GM12878 (cell line): Measurements from ENCODE around the gene RUNX3. TPM values are rescaled to one million over a fixed set of nuclear protein-coding genes. Genes with fewer than 3 reads are reported as not detected.

Source experiments
- BCL11A ChIP-seq: IDR thresholded peaks from 2 replicates; pipeline ENCODE4 v1.6.1; 2011; ENCODE audit warnings: low read depth, low read length
- CREB1 ChIP-seq: IDR thresholded peaks from 2 replicates; pipeline ENCODE4 v1.6.1; 2012; ENCODE audit warnings: low read depth, mild to moderate bottlenecking, inconsistent platforms
- EGR1 ChIP-seq, 2 experiments: IDR thresholded peaks; 1 replicate in 1 of 2; 2 replicates in 1 of 2; pipeline ENCODE4 v1.6.1; 2011 to 2012; ENCODE audit warnings: low read depth in 2 of 2, low read length in 2 of 2, borderline replicate concordance in 1 of 2, mild to moderate bottlenecking in 1 of 2, moderate library complexity in 1 of 2
- HCFC1 ChIP-seq: fragments of 150-350 bp; IDR thresholded peaks from 2 replicates; pipeline ENCODE4 v1.6.1; 2014; ENCODE audit warnings: low read length
- HSF1 ChIP-seq: fragments of 150-350 bp; IDR thresholded peaks from 2 replicates; pipeline ENCODE4 v1.6.1; 2014; ENCODE audit warnings: mild to moderate bottlenecking, low read depth, low read length
- KAT2A ChIP-seq: conservative IDR thresholded peaks from 2 replicates; pipeline ENCODE4 v1.6.1; 2011; ENCODE audit warnings: low read depth, low read length; ENCODE audit not compliant: control insufficient read depth
- MYB ChIP-seq: fragments of 150-350 bp; IDR thresholded peaks from 2 replicates; pipeline ENCODE4 v1.6.1; 2014; ENCODE audit warnings: mild to moderate bottlenecking, low read depth, low read length, borderline replicate concordance
- NR2C1 ChIP-seq: fragments of 450-650 bp; IDR thresholded peaks from 2 replicates; pipeline ENCODE4 v1.6.1; 2017; ENCODE audit warnings: antibody characterized with exemption, mild to moderate bottlenecking, moderate library complexity
- PKNOX1 ChIP-seq: fragments of 450-650 bp; IDR thresholded peaks from 2 replicates; pipeline ENCODE4 v1.6.1; 2016; ENCODE audit warnings: mild to moderate bottlenecking
- POLR2A ChIP-seq: IDR thresholded peaks from 2 replicates; pipeline ENCODE4 v1.6.1; 2011; ENCODE audit warnings: low read depth, mild to moderate bottlenecking, low read length
- SP1 ChIP-seq: IDR thresholded peaks from one replicate; pipeline ENCODE4 v1.6.1; 2011; ENCODE audit warnings: low read depth, low read length
- SRF ChIP-seq, 2 experiments: IDR thresholded peaks; 2 replicates each; pipeline ENCODE4 v1.6.1; 2011; ENCODE audit warnings: low read depth in 2 of 2, low read length in 2 of 2, mild to moderate bottlenecking in 1 of 2, moderate library complexity in 1 of 2
- STAT1 ChIP-seq: fragments of 450-650 bp; conservative IDR thresholded peaks from 2 replicates; pipeline ENCODE4 v1.6.1; 2014; ENCODE audit warnings: antibody characterized with exemption, mild to moderate bottlenecking
- SUPT20H ChIP-seq: IDR thresholded peaks from 2 replicates; pipeline ENCODE4 v1.6.1; 2011; ENCODE audit warnings: low read depth, mild to moderate bottlenecking, low read length, moderate library complexity, borderline replicate concordance; ENCODE audit not compliant: control insufficient read depth
- TBL1XR1 ChIP-seq: IDR thresholded peaks from 2 replicates; pipeline ENCODE4 v1.6.1; 2012; ENCODE audit warnings: low read depth, low read length, improper control_type of control experiment
- ZBED1 ChIP-seq: IDR thresholded peaks from 2 replicates; pipeline ENCODE4 v1.6.1; 2016; ENCODE audit warnings: borderline replicate concordance
- ZNF217 ChIP-seq: fragments of 450-650 bp; IDR thresholded peaks from 2 replicates; pipeline ENCODE4 v1.6.1; 2017; ENCODE audit warnings: antibody characterized with exemption, mild to moderate bottlenecking
- ZSCAN29 ChIP-seq: fragments of 450-650 bp; IDR thresholded peaks from 2 replicates; pipeline ENCODE4 v1.6.1; 2017; ENCODE audit warnings: mild to moderate bottlenecking, moderate library complexity
- polyA plus RNA-seq, 11 experiments: library from polyadenylated mRNA; depleted of rRNA in 4 of 11; unstranded in 6 of 11; stranded (reverse) in 5 of 11; fragments of >200 nt; fragmentation: Nextera tagmentation in 4 of 11; fragmentation: Illumina TruSeq in 1 of 11; extraction: Ambion mirVana in 4 of 11; extraction: Trizol in 1 of 11; gene quantifications; 1 replicate in 1 of 11; 2 replicates in 10 of 11; pipeline versions ENCODE4 v1.2.1 to v1.2.3, GENCODE V29; 2011 to 2016; ENCODE audit warnings: inconsistent platforms in 2 of 11, missing spikeins in 2 of 11, low read depth in 1 of 11
- total RNA-seq, 4 experiments: library from RNA; depleted of rRNA in 3 of 4; stranded (reverse); fragments of >200 nt in 3 of 4; fragmentation: Illumina TruSeq in 1 of 4; extraction: Trizol in 1 of 4; gene quantifications; 2 replicates each; pipeline versions ENCODE4 v1.2.1 to v1.2.3, GENCODE V29; 2013 to 2021
- TF ChIP-seq, protein P1 (sequence below): IDR thresholded peaks from 2 replicates; pipeline ENCODE4 v1.6.1; 2011; ENCODE audit warnings: low read depth, low read length, improper control_type of control experiment, borderline replicate concordance
- TF ChIP-seq, protein P2 (sequence below): fragments of 450-650 bp; IDR thresholded peaks from 2 replicates; pipeline ENCODE4 v1.6.1; 2016; ENCODE audit warnings: mild to moderate bottlenecking
- TF ChIP-seq, protein P3 (sequence below): IDR thresholded peaks from 2 replicates; pipeline ENCODE4 v1.6.1; 2012; ENCODE audit warnings: low read depth, low read length, improper control_type of control experiment

RUNX3 gene
- total and polyA plus RNA-seq, 10 of the 15 experiments (the other 5 are each of a cell fraction or from before 2014, with no cell fraction given) = 19.0 to 151 (median 31.4) TPM

DNA sequence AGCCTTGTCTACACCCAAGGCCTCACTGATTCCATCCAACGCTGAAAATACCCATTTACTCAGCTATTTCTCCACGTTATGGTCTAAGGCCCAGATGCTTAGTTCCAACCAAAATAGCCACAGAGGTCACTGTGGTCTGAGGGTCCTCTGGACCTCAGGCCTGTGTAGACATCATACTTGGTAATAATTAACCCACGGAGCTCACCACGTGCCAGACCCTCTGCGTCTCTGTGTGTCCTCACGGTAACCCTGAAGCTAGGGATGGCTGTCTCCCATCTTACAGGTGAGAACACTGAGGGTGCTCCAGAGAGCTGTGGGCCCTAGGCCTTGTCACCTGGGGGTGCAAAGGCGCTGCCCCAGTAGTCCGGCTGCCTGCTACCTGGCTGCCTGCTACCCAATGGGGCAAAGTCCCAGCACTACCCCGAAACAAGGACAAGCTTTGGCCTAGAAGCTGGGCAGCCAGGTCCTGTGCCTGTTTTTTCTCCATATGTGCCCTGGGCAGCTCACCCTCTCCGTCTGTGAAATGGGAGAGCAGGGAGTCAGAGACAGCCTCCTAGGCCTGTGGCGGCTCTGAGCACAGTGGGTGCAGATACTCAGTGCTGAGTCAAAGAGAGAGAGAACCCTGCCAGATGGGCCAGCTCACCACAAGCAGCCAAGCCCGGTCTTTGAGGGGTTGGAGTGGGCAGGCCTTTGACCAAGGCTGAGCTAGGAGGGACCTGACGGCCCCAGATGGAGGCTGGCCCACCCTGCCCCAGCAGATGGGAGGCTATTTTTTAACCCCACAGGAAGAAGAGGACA is 17.0 kb upstream of the RUNX3 start (continued):
- TF ChIP-seq HSF1 (no peak), STAT1 (no peak), ZSCAN29 (no peak; the same call in none of the 2 replicates), POLR2A (peak; percentile 61; the same call in 1 of the 2 replicates), HCFC1 (no peak), CREB1 (0 out of 2 replicates have a peak, but pooled peaks have one; percentile 31), SP1 (no peak), NR2C1 (no peak), TBL1XR1 (peak; percentile 36; the same call in 1 of the 2 replicates), MYB (no peak), EGR1 (IDR thresholded peaks at IDR 0.05; ENCODE audit: borderline replicate concordance in 1 of 2, low read depth in 2 of 2, low read length in 2 of 2) (0 out of 3 replicates have a peak, but pooled peaks of 1 of the 2 experiments have one; percentile 18), ZNF217 (peak; percentile 69; the same call in 1 of the 2 replicates), SUPT20H (no peak), PKNOX1 (no peak), KAT2A (no peak), BCL11A (peak; percentile 60; the same call in 1 of the 2 replicates), ZBED1 (peak; percentile 31; the same call in 1 of the 2 replicates), SRF (IDR thresholded peaks at IDR 0.05; ENCODE audit: low read depth in 2 of 2, low read length in 2 of 2) (no peak)
- TF ChIP-seq, protein P1, sequence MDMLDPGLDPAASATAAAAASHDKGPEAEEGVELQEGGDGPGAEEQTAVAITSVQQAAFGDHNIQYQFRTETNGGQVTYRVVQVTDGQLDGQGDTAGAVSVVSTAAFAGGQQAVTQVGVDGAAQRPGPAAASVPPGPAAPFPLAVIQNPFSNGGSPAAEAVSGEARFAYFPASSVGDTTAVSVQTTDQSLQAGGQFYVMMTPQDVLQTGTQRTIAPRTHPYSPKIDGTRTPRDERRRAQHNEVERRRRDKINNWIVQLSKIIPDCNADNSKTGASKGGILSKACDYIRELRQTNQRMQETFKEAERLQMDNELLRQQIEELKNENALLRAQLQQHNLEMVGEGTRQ = no peak
- TF ChIP-seq, protein P2, sequence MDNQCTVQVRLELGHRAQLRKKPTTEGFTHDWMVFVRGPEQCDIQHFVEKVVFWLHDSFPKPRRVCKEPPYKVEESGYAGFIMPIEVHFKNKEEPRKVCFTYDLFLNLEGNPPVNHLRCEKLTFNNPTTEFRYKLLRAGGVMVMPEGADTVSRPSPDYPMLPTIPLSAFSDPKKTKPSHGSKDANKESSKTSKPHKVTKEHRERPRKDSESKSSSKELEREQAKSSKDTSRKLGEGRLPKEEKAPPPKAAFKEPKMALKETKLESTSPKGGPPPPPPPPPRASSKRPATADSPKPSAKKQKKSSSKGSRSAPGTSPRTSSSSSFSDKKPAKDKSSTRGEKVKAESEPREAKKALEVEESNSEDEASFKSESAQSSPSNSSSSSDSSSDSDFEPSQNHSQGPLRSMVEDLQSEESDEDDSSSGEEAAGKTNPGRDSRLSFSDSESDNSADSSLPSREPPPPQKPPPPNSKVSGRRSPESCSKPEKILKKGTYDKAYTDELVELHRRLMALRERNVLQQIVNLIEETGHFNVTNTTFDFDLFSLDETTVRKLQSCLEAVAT = no peak
- TF ChIP-seq, protein P3, sequence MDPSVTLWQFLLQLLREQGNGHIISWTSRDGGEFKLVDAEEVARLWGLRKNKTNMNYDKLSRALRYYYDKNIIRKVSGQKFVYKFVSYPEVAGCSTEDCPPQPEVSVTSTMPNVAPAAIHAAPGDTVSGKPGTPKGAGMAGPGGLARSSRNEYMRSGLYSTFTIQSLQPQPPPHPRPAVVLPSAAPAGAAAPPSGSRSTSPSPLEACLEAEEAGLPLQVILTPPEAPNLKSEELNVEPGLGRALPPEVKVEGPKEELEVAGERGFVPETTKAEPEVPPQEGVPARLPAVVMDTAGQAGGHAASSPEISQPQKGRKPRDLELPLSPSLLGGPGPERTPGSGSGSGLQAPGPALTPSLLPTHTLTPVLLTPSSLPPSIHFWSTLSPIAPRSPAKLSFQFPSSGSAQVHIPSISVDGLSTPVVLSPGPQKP = no peak
